Endothelial cell of umbilical vein (primary cell): ENCODE data around the gene ELAVL1. TPM values are rescaled to one million over a fixed set of nuclear protein-coding genes. Genes with fewer than 3 reads are reported as not detected.

ENCODE experiments used
- BruUV-seq: library from RNA; stranded (reverse); fragments of 400-500 nt; replicated peaks from 2 replicates; lab custom pipeline; 2021; lab: Mats Ljungman, UMichigan
- CTCF ChIA-PET: fragments of 300-600, 350-600 bp; sonication (Branson Sonifier 250); formaldehyde crosslinking; loops from one replicate; lab custom pipeline; 2021; ENCODE audit warnings: antibody characterized with exemption, inconsistent platforms; lab: Charles Lee
- POLR2A ChIA-PET: fragments of 300-600, 350-600 bp; sonication (Branson Sonifier 250); formaldehyde crosslinking; loops from one replicate; lab custom pipeline; 2021; ENCODE audit warnings: antibody characterized with exemption, inconsistent platforms; lab: Charles Lee
- DNase-seq: peaks from one replicate; pipeline ENCODE4 v3.0.0-alpha.2; 2011; ENCODE audit warnings: low read depth, low spot score
- FAIRE-seq: peaks from 2 replicates; lab custom pipeline; 2011; peaks lifted over from hg19 to GRCh38; lab: Jason Lieb, UNC
- H2AFZ ChIP-seq: 2 replicates; pipeline ENCODE4 v1.6.0; 2012; ENCODE audit warnings: low read depth, low read length, control low read depth, inconsistent platforms
- H3K27ac ChIP-seq: 2 replicates; pipeline ENCODE4 v1.5.1; 2011; ENCODE audit warnings: low read depth, mild to moderate bottlenecking, control low read depth, low read length, moderate library complexity; ENCODE audit not compliant: insufficient read depth
- H3K27me3 ChIP-seq, 2 experiments: 2 replicates each; pipeline versions ENCODE4 v1.6.0 to v1.6.1; 2011; ENCODE audit warnings: low read length in 2 of 2, mixed read lengths in 1 of 2; ENCODE audit not compliant: control insufficient read depth in 2 of 2, insufficient read depth in 2 of 2
- H3K36me3 ChIP-seq, 2 experiments: 2 replicates in 1 of 2; 3 replicates in 1 of 2; pipeline ENCODE4 v1.5.1; 2011; ENCODE audit warnings: low read length in 2 of 2, mild to moderate bottlenecking in 1 of 2, moderate library complexity in 1 of 2; ENCODE audit not compliant: control insufficient read depth in 2 of 2, insufficient read depth in 2 of 2; ENCODE audit errors: extremely low read depth in 1 of 2
- H3K4me1 ChIP-seq: 3 replicates; pipeline ENCODE4 v1.5.1; 2011; ENCODE audit warnings: mild to moderate bottlenecking, low read length; ENCODE audit not compliant: control insufficient read depth, insufficient read depth; ENCODE audit errors: extremely low read depth
- H3K4me2 ChIP-seq: 2 replicates; pipeline ENCODE4 v1.6.1; 2011; ENCODE audit warnings: low read length, control low read depth, mixed read lengths; ENCODE audit not compliant: insufficient read depth
- H3K4me3 ChIP-seq, 3 experiments: fragments of 200-600 bp in 1 of 3; sonication (generic), shearing (Covaris generic) in 1 of 3; replicated peaks in 1 of 3; 2 replicates each; pipeline ENCODE4 v1.5.1; 2011 to 2016; ENCODE audit warnings: control low read depth in 3 of 3, low read length in 3 of 3, mild to moderate bottlenecking in 2 of 3, inconsistent platforms in 1 of 3, low read depth in 1 of 3, moderate library complexity in 1 of 3; ENCODE audit not compliant: insufficient read depth in 1 of 3
- H3K79me2 ChIP-seq: 2 replicates; pipeline ENCODE4 v1.6.0; 2012; ENCODE audit warnings: low read length, inconsistent platforms; ENCODE audit not compliant: control insufficient read depth, insufficient read depth
- H3K9ac ChIP-seq: replicated peaks from 2 replicates; pipeline ENCODE3; 2011; ENCODE audit warnings: low read length, control low read depth; ENCODE audit not compliant: insufficient read depth; ENCODE audit errors: extremely low read depth
- H3K9me1 ChIP-seq: replicated peaks from 3 replicates; pipeline ENCODE4 v1.6.0; 2011; ENCODE audit warnings: mild to moderate bottlenecking, low read length; ENCODE audit not compliant: control insufficient read depth, insufficient read depth; ENCODE audit errors: extremely low read depth
- H3K9me3 ChIP-seq: replicated peaks from 2 replicates; pipeline ENCODE4 v1.5.1; 2012; ENCODE audit warnings: low read length, inconsistent platforms; ENCODE audit not compliant: control insufficient read depth, insufficient read depth
- H4K20me1 ChIP-seq: replicated peaks from 2 replicates; pipeline ENCODE3; 2011; ENCODE audit warnings: mild to moderate bottlenecking, low read length; ENCODE audit not compliant: control insufficient read depth, insufficient read depth; ENCODE audit errors: extremely low read depth
- CTCF ChIP-seq, 2 donors: IDR thresholded peaks; 1 replicate in 1 of 2; 2 replicates in 1 of 2; pipeline ENCODE4 v1.5.1; 2011; ENCODE audit warnings: low read length in 2 of 2, mild to moderate bottlenecking in 2 of 2, moderate library complexity in 2 of 2, control low read depth in 1 of 2, inconsistent platforms in 1 of 2, low read depth in 1 of 2; ENCODE audit not compliant: insufficient read depth in 1 of 2; ENCODE audit errors: extremely low read depth in 1 of 2
- EZH2 ChIP-seq: IDR thresholded peaks from 2 replicates; pipeline ENCODE4 v1.6.1; 2012; ENCODE audit warnings: borderline replicate concordance, low read depth, mild to moderate bottlenecking, moderate library complexity, low read length, inconsistent platforms; ENCODE audit not compliant: severe bottlenecking
- FOS ChIP-seq: IDR thresholded peaks from 2 replicates; pipeline ENCODE4 v1.6.1; 2011; ENCODE audit warnings: mild to moderate bottlenecking, low read length, moderate library complexity, borderline replicate concordance; ENCODE audit not compliant: insufficient read depth
- GATA2 ChIP-seq: IDR thresholded peaks from 2 replicates; pipeline ENCODE4 v1.7.0; 2011; ENCODE audit warnings: low read depth, mild to moderate bottlenecking, moderate library complexity, mixed read lengths, low read length; ENCODE audit not compliant: insufficient read length, insufficient read depth
- JUN ChIP-seq: IDR thresholded peaks from 2 replicates; pipeline ENCODE4 v1.6.1; 2011; ENCODE audit warnings: borderline replicate concordance, low read depth; ENCODE audit not compliant: insufficient read length, insufficient read depth
- MAX ChIP-seq: IDR thresholded peaks from 2 replicates; pipeline ENCODE4 v1.6.1; 2011; ENCODE audit not compliant: insufficient read depth, insufficient read length
- MYC ChIP-seq: IDR thresholded peaks from one replicate; pipeline ENCODE4 v1.6.1; 2011; ENCODE audit warnings: mild to moderate bottlenecking, low read depth, low read length
- POLR2A ChIP-seq: IDR thresholded peaks from 2 replicates; pipeline ENCODE4 v1.6.1; 2012; ENCODE audit warnings: low read depth, mild to moderate bottlenecking, control low read depth, low read length
- POLR2AphosphoS5 ChIP-seq: IDR thresholded peaks from 2 replicates; pipeline ENCODE4 v1.6.1; 2012; ENCODE audit warnings: low read depth, mild to moderate bottlenecking, control low read depth, low read length, moderate library complexity; ENCODE audit not compliant: insufficient read depth
- dilution Hi-C: fragments of 300-500 bp; cut with MboI; formaldehyde crosslinking; loops from one replicate; pipeline ENCODE4 v1.15.0; 2019; ENCODE audit warnings: low sequenced_read_pairs; ENCODE audit not compliant: extremely low pct_ligation_motif_present
- intact Hi-C: fragments of 100-400 bp; cut with micrococcal nuclease; formaldehyde crosslinking; loops from one replicate; pipeline ENCODE4 v1.10.0; 2022
- polyA plus RNA-seq, 4 experiments: library from polyadenylated mRNA; depleted of rRNA in 3 of 4; stranded (reverse) in 3 of 4; unstranded in 1 of 4; fragments of >200 nt; gene quantifications; 2 replicates each; pipeline versions ENCODE4 v1.2.1 to v1.2.3, GENCODE V29; 2011 to 2012; ENCODE audit warnings: missing spikeins in 1 of 4
- total RNA-seq: library from RNA; stranded (reverse); gene quantifications from 2 replicates; pipeline ENCODE4 v1.2.3, GENCODE V29; 2021

The ELAVL1 gene
- total and polyA plus RNA-seq, 2 donors (not counting 3 experiments of a cell fraction or from before 2014, with no cell fraction given), result 46.8 to 134 TPM

DNA sequence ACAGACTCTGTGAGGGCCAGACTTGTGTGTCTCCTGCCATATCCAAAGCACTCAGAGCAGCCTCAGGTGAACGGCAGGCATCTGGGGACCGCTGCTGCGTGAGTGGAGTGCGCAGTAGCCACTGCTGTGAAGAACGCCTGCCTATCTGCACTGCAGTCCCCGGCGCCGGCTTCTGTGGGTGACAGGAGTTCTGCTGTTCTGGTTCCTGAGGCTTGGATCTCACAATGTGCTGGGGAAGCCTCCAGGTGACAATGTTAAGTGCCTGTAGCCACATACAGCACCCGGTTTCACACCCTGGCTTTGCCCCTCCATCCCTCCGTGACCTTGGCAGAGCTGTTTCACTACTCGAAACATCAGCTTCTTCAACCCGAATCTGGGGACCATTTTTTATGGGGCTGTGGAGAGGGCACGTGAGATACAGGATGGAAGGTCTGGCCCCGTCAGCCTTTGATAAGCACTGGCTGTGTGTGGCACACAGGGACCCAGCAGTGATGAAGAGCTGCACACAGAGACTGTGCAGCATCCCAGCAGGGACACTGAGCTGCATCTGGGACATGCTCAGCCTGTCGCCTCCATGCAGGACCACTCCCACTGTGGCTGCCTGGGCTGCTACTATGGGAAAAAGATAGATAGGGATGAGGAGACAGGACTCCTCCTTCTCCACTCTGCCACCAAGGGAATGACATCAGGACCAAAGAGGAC is 28.3 kb downstream of the ELAVL1 start:
- DNase-seq (no peak), FAIRE-seq (no peak)
- H3K4me3 ChIP-seq, result no peak overlapping the region
- TF ChIP-seq MYC (no peak), MAX (no peak), JUN (no peak), GATA2 (no peak), EZH2 (no peak), CTCF (IDR thresholded peaks at IDR 0.05; ENCODE audit: extremely low read depth in 1 of 2, insufficient read depth in 1 of 2, low read depth in 1 of 2, low read length in 2 of 2) (no peak), POLR2A (no peak), POLR2AphosphoS5 (no peak), FOS (no peak)
- no peaks in the 10 kb centered on the region for H3K9me3 ChIP-seq
- no peak overlapping the region for H3K9ac ChIP-seq
- no peak overlapping the region for H3K27ac ChIP-seq
- ChIA-PET POLR2A (interaction anchor here (0.7 kb wide), 1 partner anchor 880 kb away, joined by 4 read pairs; no protein-coding TSS in a partner anchor), CTCF (no interaction called here)
- peaks cover 10 to 66% of the 10 kb centered on the region in 2 experiments for H3K36me3 ChIP-seq
- peaks cover 7% of the 10 kb centered on the region for H3K79me2 ChIP-seq
- no peaks in the 10 kb centered on the region for H4K20me1 ChIP-seq
- no peak overlapping the region for H3K4me2 ChIP-seq
- dilution Hi-C loops (no loop called here), intact Hi-C loops (no loop called here)
- no peak overlapping the region for H2AFZ ChIP-seq
- no peaks in the 10 kb centered on the region for H3K27me3 ChIP-seq
- H3K9me1 ChIP-seq, result no peaks in the 10 kb centered on the region
- no peaks in the 10 kb centered on the region for H3K4me1 ChIP-seq
- BruUV-seq, result no TSS peak
